BE2C (cell line): ENCODE data around the gene CHST11.

Experiments used
- DNase-seq: peaks from one replicate; pipeline ENCODE4 v3.0.0-alpha.2; 2020
- H3K27me3 ChIP-seq: fragments of 250-450 bp; sonication (Bioruptor Pico); 2 replicates; pipeline ENCODE4 v1.5.1; 2020; ENCODE audit warnings: mild to moderate bottlenecking
- H3K36me3 ChIP-seq: fragments of 250-450 bp; sonication (Bioruptor Pico); 2 replicates; pipeline ENCODE4 v1.5.1; 2020; ENCODE audit warnings: mild to moderate bottlenecking
- H3K4me1 ChIP-seq: fragments of 250-450 bp; sonication (Bioruptor Pico); 2 replicates; pipeline ENCODE4 v1.5.1; 2020
- H3K4me3 ChIP-seq: 2 replicates; pipeline ENCODE4 v1.5.1; 2011; ENCODE audit warnings: low read depth, low read length
- H3K9me3 ChIP-seq: fragments of 250-450 bp; sonication (Bioruptor Pico); 2 replicates; pipeline ENCODE4 v1.5.1; 2020
- TF ChIP-seq, protein P1 (sequence below): IDR thresholded peaks from 2 replicates; pipeline ENCODE4 v1.5.1; 2012; ENCODE audit warnings: mild to moderate bottlenecking, low read depth, low read length

Gene CHST11

DNA sequence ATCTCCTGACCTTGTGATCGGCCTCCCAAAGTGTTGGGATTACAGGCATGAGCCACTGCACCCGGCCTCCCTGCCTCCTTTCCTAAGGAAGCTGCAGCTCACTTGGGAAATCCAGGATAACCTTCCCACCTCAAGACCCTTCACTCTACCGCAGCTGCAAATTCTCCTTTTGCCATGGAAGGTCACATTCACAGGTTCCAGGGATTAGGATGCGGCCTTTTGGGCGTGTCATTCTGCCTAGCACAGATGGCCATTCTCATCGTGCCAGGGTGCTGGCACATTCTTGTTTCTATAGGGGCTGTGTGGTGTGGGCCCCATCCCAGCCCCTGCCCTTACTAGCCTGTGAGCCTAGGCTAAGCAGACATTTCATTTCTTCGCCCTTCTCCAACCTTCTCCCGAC is 219.9 kb downstream of the CHST11 start:
- Histone ChIP-seq H3K4me3 (no peak overlapping the region), H3K4me1 (peaks cover 22% of the 10 kb centered on the region), H3K27me3 (no peaks in the 10 kb centered on the region), H3K36me3 (no peaks in the 10 kb centered on the region), H3K9me3 (no peaks in the 10 kb centered on the region)
- TF ChIP-seq, protein P1, sequence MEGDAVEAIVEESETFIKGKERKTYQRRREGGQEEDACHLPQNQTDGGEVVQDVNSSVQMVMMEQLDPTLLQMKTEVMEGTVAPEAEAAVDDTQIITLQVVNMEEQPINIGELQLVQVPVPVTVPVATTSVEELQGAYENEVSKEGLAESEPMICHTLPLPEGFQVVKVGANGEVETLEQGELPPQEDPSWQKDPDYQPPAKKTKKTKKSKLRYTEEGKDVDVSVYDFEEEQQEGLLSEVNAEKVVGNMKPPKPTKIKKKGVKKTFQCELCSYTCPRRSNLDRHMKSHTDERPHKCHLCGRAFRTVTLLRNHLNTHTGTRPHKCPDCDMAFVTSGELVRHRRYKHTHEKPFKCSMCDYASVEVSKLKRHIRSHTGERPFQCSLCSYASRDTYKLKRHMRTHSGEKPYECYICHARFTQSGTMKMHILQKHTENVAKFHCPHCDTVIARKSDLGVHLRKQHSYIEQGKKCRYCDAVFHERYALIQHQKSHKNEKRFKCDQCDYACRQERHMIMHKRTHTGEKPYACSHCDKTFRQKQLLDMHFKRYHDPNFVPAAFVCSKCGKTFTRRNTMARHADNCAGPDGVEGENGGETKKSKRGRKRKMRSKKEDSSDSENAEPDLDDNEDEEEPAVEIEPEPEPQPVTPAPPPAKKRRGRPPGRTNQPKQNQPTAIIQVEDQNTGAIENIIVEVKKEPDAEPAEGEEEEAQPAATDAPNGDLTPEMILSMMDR = no peak
- DNase-seq = no peak

DNA sequence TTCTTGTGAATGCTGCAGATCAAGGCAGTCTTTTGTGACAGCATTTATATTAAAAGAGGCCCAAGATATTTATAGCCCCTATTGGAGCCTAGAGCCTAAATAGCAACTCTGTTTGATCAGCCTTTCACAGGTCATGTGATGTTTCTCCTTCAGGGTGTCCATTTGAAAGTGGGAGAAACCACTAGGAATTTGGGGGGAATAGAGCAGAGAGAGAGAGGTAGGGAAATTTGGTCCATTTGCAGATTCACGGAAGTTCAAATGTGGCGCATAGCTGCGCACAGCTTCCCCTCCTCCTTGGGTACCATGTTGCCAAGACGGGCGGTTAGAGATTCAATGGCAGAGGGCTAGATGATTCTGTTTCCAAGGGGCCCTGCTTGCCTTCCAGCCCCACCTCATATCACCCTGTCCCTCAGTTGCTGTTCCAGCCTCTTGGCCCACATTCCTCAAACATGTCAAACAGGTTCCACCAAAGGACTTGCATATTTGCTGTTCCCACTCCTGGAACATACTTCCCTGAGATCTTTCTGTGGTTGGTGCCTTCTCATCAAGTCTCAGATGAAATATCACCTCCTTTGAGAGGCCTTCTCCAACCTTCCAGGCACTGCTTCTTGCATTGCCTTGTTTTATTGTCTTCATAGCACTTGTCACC is 220.8 kb downstream of the CHST11 start:
- Histone ChIP-seq H3K9me3 (no peaks in the 10 kb centered on the region), H3K4me3 (no peak overlapping the region), H3K4me1 (peaks cover 13% of the 10 kb centered on the region), H3K36me3 (no peaks in the 10 kb centered on the region), H3K27me3 (no peaks in the 10 kb centered on the region)
- DNase-seq = no peak
- TF ChIP-seq, protein P1 = no peak

DNA sequence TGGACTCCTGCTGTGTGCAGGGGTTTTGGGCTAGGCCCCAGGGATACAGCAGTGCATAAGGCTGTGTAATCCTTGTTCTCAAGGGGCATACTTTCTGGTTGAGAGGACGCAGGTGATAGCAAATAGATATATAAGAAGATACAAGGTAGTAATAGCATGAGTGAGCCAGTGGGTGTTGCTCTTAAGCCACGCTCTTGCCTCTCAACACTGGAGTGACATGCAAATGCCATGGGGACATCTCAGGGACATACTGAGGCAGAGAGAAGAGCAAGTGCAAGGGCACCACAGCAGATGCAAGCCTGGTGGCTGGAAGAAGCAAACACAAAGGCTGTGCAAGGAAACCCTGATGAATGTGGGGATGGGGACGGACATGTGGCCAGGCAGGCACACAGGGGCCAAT is 223.3 kb downstream of the CHST11 start:
- H3K9me3 ChIP-seq = no peaks in the 10 kb centered on the region
- TF ChIP-seq, protein P1 = peak; percentile 67
- H3K4me1 ChIP-seq = peaks cover 5% of the 10 kb centered on the region
- H3K27me3 ChIP-seq = no peaks in the 10 kb centered on the region
- H3K36me3 ChIP-seq = no peaks in the 10 kb centered on the region
- DNase-seq = peak; percentile 31
- H3K4me3 ChIP-seq = no peak overlapping the region

DNA sequence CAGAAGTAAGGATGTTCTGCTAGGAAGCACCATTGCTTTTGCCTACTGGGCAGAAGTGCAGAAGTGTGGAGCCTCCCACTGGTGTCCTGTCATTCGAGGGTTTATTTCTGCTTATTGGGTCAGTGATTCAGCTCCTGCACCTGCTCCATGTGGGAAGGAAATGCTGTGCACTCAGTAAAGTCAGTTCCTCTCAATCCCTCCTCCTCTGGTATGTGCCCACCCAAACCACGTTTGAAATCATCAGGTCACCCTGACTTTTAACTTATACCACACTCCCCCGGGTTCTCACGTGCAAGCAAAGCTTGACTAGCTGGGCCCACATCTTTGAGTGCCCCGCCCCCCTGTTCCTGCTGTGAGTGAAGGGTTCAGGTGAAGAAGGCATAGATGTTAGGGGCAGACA is 223.7 kb downstream of the CHST11 start:
- Histone ChIP-seq H3K9me3 (no peaks in the 10 kb centered on the region), H3K27me3 (no peaks in the 10 kb centered on the region), H3K36me3 (no peaks in the 10 kb centered on the region), H3K4me3 (no peak overlapping the region), H3K4me1 (peaks cover 9% of the 10 kb centered on the region)
- TF ChIP-seq, protein P1 = no peak
- no peak for DNase-seq

DNA sequence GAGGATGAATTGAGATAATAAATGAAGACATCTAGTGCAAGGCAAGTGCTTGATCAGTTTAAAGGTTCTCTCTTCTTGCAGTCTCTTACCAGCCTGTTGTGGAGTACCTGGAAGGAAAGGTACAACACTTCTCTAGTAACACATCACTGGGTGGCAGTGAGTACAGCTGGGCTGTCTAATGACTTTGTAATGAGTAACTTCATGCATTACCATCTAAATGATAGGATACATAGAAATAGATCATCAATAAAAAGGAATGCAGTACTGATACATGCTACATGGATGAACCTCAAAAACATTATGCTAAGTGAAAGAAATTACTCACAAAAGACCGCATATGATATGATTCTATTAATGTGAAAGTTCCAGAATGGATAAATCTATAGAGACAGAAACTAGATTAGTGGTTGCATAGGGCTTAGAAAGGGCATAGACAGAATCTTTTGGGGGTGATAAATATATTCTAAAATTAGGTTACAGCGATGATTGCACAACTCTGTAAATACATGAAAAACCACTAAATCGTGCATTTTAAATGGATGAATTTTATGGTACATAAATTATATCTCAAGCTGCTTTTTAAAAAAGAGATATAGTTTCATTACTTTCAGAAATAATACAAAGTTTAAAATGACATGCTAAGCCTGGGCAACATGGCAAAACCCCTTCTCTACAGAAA is 224.4 kb downstream of the CHST11 start:
- no peaks in the 10 kb centered on the region for H3K9me3 ChIP-seq
- TF ChIP-seq, protein P1 = no peak
- H3K4me1 ChIP-seq = peaks cover 9% of the 10 kb centered on the region
- H3K27me3 ChIP-seq = no peaks in the 10 kb centered on the region
- no peak for DNase-seq
- H3K36me3 ChIP-seq = no peaks in the 10 kb centered on the region
- no peak overlapping the region for H3K4me3 ChIP-seq

DNA sequence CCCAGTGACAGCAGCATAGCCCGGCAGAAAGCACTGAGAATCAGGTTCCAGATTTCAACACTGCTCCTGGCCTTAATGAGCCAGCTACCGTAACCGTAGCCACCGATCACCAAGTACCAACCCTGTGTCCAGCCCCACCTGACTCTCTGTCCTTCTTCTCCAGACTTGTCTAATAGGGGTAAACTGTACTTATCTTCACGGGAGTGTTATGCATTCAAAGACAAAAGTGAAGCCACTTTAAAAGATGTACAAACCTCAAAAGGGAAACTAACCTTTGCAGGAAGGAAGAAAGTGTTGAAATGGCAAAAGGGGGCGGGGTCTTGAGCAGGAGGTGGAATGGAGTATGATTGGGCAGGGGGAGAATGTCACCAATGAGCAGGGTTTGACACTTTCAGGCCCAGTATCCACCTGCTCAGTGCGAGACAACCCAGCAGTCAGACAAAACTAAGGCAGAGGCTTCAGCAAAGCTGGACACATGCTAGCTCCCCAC is 226.1 kb downstream of the CHST11 start:
- H3K27me3 ChIP-seq = no peaks in the 10 kb centered on the region
- no peaks in the 10 kb centered on the region for H3K36me3 ChIP-seq
- TF ChIP-seq, protein P1 = no peak
- no peak overlapping the region for H3K4me3 ChIP-seq
- peaks cover 9% of the 10 kb centered on the region for H3K4me1 ChIP-seq
- no peak for DNase-seq
- no peaks in the 10 kb centered on the region for H3K9me3 ChIP-seq
